A549 treated with CORT108297 at 1 μM for 4 hours (cell line): ENCODE data around the gene PRRT3. TPM values are rescaled to one million over a fixed set of nuclear protein-coding genes. Genes with fewer than 3 reads are reported as not detected.

Experiments
- total RNA-seq: library from RNA; stranded (reverse); fragments of 200-300 nt; extraction: Qiagen RNA extraction; gene quantifications from 5 replicates; pipeline ENCODE4 v1.2.3, GENCODE V29; 2022

PRRT3 gene
- 0.87 to 2.0 TPM (median 1.7 TPM) in 5 replicates for total RNA-seq

GRCh38 chr3:9951962-9952805 is at the start of gene PRRT3:
Gene PRRT3 (minus strand): TSS chr3:9952408. CDS start chr3:9950115, 2,293 bp downstream.

DNA sequence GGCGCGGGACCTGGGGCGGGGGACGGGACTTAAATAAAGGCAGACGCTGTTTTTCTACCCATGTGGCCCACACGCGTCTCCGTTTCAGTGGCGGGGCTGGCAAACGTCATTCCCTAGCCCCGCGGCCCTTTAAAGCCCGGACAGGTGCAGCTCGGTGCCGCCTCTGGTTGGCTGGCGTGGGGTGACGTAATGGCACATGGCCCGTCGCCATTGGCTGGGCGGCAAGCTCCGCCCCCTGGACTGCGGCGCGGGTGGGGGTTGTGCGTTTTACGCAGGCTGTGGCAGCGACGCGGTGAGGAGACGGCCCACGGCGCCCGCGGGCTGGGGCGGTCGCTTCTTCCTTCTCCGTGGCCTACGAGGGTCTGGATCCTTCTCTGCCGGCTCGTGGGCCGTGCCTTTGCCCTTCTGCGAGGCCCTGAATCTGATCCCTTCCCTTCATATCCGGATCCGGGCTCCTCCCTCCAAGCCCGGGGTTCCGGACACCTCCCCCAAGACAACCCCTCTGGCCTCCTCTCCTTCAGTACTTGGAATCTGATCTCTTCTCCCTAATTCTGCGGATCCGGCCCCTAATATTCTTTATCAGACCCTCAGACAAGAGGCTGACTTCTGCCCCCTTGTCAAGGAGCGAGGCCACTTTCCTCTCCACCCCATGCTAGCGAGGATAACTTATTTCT is 18.5 kb downstream of the PRRT3 start, which contains the start of gene CRELD1:
Gene CRELD1 (plus strand): TSS at position 274 of the 674 bp plus-strand sequence. CDS start 605 bp downstream, outside the sequence.

DNA sequence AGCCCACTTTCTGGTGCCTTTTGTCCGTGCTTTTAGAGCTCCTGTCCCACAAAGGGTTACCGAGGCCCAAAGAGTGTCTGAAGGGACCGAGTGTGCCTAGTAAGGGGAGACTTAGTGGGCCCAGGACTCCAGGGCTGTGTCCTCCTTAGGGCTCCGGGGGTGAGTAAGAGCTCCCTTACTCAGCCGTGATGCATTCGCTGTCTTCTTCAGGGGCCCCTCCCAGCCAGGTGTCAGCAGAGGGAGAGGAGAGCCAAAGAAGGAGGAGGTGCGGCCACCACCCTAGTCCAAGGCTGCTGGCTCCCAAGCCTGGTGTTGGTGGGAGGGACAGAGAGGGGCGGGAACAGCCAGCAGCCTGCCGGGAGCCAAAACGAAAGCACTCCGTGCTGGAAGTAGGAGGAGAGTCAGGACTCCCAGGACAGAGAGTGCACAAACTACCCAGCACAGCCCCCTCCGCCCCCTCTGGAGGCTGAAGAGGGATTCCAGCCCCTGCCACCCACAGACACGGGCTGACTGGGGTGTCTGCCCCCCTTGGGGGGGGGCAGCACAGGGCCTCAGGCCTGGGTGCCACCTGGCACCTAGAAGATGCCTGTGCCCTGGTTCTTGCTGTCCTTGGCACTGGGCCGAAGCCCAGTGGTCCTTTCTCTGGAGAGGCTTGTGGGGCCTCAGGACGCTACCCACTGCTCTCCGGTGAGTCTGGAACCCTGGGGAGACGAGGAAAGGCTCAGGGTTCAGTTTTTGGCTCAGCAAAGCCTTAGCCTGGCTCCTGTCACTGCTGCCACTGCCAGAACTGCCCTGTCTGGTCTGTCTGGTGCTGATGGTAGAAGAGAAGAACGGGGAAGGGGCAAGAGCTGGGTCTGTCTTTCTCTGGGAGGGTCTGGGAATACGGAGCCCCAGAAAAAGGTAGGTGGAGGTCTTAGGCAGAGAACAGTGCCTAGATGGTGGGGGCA is 35.2 kb downstream of the PRRT3 start, which contains the start of gene IL17RC:
Gene IL17RC (plus strand): TSS at position 365 of the 947 bp plus-strand sequence. CDS start 218 bp downstream, at position 583.

GRCh38 chr3:9902372-9903237 is 49.6 kb downstream of the PRRT3 start, which contains the start of gene IL17RE:
Gene IL17RE (plus strand): TSS chr3:9902848. CDS start chr3:9902933, 85 bp downstream.

Other genes with a start within 250 kb of the PRRT3 start
- gene CPNE9, start 248.6 kb downstream of the PRRT3 start, total RNA-seq, result 0.09 to 0.24 TPM (median 0.14 TPM) in 5 replicates
- 15.5 to 20.8 TPM (median 18.6 TPM) in 5 replicates for gene BRPF1, start 220.7 kb downstream of the PRRT3 start, total RNA-seq
- 15.7 to 20.8 TPM (median 18.4 TPM) in 5 replicates for gene OGG1, start 202.5 kb downstream of the PRRT3 start, total RNA-seq
- 13.5 to 17.3 TPM (median 16.4 TPM) in 5 replicates for gene CAMK1, start 182.5 kb downstream of the PRRT3 start, total RNA-seq
- gene TADA3, start 159.9 kb downstream of the PRRT3 start, total RNA-seq, result 51.7 to 59.4 TPM (median 58.8 TPM) in 5 replicates
- 141 to 238 TPM (median 145 TPM) in 5 replicates for gene ARPC4, start 159.3 kb downstream of the PRRT3 start, total RNA-seq
- 6.0 to 8.7 TPM (median 8.3 TPM) in 5 replicates for gene TTLL3, start 142.1 kb downstream of the PRRT3 start, total RNA-seq
- 38.9 to 54.0 TPM (median 49.6 TPM) in 5 replicates for gene RPUSD3, start 108.4 kb downstream of the PRRT3 start, total RNA-seq
- gene CIDEC, start 72.2 kb downstream of the PRRT3 start, total RNA-seq, result 7.1 to 13.3 TPM (median 10.2 TPM) in 5 replicates
- 58.8 to 79.6 TPM (median 72.0 TPM) in 5 replicates for gene JAGN1, start 61.8 kb downstream of the PRRT3 start, total RNA-seq
- 1.1 to 1.3 TPM (median 1.1 TPM) in 5 replicates for gene IL17RE, start 49.6 kb downstream of the PRRT3 start, total RNA-seq
- gene IL17RC, start 35.3 kb downstream of the PRRT3 start, total RNA-seq, result 15.9 to 18.8 TPM (median 17.4 TPM) in 5 replicates
- 8.8 to 12.9 TPM (median 12.2 TPM) in 5 replicates for gene CRELD1, start 18.6 kb downstream of the PRRT3 start, total RNA-seq
- 118 to 137 TPM (median 119 TPM) in 5 replicates for gene EMC3, start 34.4 kb upstream of the PRRT3 start, total RNA-seq
- 16.4 to 23.3 TPM (median 18.6 TPM) in 5 replicates for gene FANCD2, start 74.0 kb upstream of the PRRT3 start, total RNA-seq
- gene FANCD2OS, start 155.8 kb upstream of the PRRT3 start, total RNA-seq, result not detected in 5 replicates
- gene BRK1, start 163.3 kb upstream of the PRRT3 start, total RNA-seq, result 173 to 183 TPM (median 177 TPM) in 5 replicates
- 27.4 to 35.5 TPM (median 30.0 TPM) in 5 replicates for gene VHL, start 189.4 kb upstream of the PRRT3 start, total RNA-seq
- 18.5 to 26.4 TPM (median 22.9 TPM) in 5 replicates for gene IRAK2, start 212.5 kb upstream of the PRRT3 start, total RNA-seq